HG02642 (cell line): ENCODE data around the gene DNAJC18.
"Not testable (repeated sequence)": the region's sequence is repeated elsewhere in the genome, so short reads cannot be mapped to it uniquely, and the experiment has no call there.

Source experiments
- ATAC-seq: cut with Tn5 transposase; IDR thresholded peaks from one replicate; pipeline ENCODE4 v1.9.1; 2021; ENCODE audit warnings: mild to moderate bottlenecking; ENCODE audit not compliant: unreplicated experiment, poor library complexity

DNAJC18 gene

GRCh38 chr5:139389701-139390638 lies 49.4 kb downstream of the DNAJC18 start, which contains the start of gene MZB1:
TSS of gene MZB1 (minus strand) at chr5:139389913. CDS start at chr5:139389856, 57 bp downstream.
- ATAC-seq: peak; percentile 43

- ATAC-seq: no peak
Observed at GRCh38 chr5:139388198-139388821, 51.0 kb downstream of the DNAJC18 start.

GRCh38 chr5:139387611-139388197 lies 51.6 kb downstream of the DNAJC18 start:
- ATAC-seq: no peak

GRCh38 chr5:139386956-139387355 lies 52.4 kb downstream of the DNAJC18 start:
- ATAC-seq: not testable (repeated sequence)

- ATAC-seq: no peak
Observed at GRCh38 chr5:139386050-139386438, 53.3 kb downstream of the DNAJC18 start.

GRCh38 chr5:139385061-139386049 lies 54.0 kb downstream of the DNAJC18 start:
- ATAC-seq: no peak

- no peak for ATAC-seq
Observed at GRCh38 chr5:139384591-139385051, 54.7 kb downstream of the DNAJC18 start.

GRCh38 chr5:139383993-139384590 lies 55.2 kb downstream of the DNAJC18 start:
- ATAC-seq: no peak

GRCh38 chr5:139383275-139383992 lies 55.9 kb downstream of the DNAJC18 start, which contains the start of gene SLC23A1:
TSS of gene SLC23A1 (minus strand) at chr5:139383297. CDS start at chr5:139383253, 44 bp downstream.
- ATAC-seq: no peak

GRCh38 chr5:139382807-139383206 lies 56.5 kb downstream of the DNAJC18 start:
- ATAC-seq: no peak

- no peak for ATAC-seq
Observed at GRCh38 chr5:139381837-139382761, 57.2 kb downstream of the DNAJC18 start.

- ATAC-seq: no peak
Observed at GRCh38 chr5:139379626-139380449, 59.5 kb downstream of the DNAJC18 start.

GRCh38 chr5:139378941-139379361 lies 60.4 kb downstream of the DNAJC18 start:
- no peak for ATAC-seq

GRCh38 chr5:139378101-139378825 lies 61.1 kb downstream of the DNAJC18 start:
- no peak for ATAC-seq

- no peak for ATAC-seq
Observed at GRCh38 chr5:139377226-139377625, 62.1 kb downstream of the DNAJC18 start.

- no peak for ATAC-seq
Observed at GRCh38 chr5:139376364-139376763, 63.0 kb downstream of the DNAJC18 start.
